ENCODE measurements around the gene RTN3.

DNA sequence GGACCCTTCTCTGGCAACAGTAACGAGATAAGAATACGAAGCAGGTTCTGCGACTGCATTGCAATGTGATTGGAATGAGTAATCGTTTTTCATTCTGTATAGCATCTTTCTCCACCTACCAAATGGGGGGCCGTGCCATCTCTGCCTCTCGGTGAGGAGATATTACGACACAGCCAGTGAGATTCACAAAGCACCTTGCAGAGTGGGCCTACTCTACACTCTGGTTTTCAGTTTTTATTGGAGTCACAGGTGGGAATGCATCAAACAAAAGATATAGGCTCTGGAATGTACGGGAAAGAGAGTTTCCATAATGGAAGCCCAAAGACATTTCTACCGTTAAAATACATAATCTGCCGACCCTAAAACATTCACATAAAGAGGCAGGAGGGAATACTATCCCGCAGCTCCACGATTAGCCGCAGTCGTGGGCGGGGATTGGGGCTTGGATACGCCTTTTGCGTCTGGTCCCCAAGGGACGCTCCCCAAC lies 423 bp upstream of the RTN3 start:
- TF ChIP-seq, protein P1, sequence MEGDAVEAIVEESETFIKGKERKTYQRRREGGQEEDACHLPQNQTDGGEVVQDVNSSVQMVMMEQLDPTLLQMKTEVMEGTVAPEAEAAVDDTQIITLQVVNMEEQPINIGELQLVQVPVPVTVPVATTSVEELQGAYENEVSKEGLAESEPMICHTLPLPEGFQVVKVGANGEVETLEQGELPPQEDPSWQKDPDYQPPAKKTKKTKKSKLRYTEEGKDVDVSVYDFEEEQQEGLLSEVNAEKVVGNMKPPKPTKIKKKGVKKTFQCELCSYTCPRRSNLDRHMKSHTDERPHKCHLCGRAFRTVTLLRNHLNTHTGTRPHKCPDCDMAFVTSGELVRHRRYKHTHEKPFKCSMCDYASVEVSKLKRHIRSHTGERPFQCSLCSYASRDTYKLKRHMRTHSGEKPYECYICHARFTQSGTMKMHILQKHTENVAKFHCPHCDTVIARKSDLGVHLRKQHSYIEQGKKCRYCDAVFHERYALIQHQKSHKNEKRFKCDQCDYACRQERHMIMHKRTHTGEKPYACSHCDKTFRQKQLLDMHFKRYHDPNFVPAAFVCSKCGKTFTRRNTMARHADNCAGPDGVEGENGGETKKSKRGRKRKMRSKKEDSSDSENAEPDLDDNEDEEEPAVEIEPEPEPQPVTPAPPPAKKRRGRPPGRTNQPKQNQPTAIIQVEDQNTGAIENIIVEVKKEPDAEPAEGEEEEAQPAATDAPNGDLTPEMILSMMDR (IDR thresholded peaks at IDR 0.05): no peak
- TF ChIP-seq EZH2 (IDR thresholded peaks at IDR 0.05): no peak

Measured in neural progenitor cell (in vitro differentiated cells).